Subcutaneous abdominal adipose tissue (tissue), 5 donors: ENCODE measurements around the gene PFKFB2.

Source experiments
- H3K27ac ChIP-seq: one replicate; pipeline ENCODE4 v1.7.0; 2013; ENCODE audit warnings: low read depth, mild to moderate bottlenecking, inconsistent platforms, low read length, moderate library complexity
- H3K27me3 ChIP-seq, 5 donors: one replicate each; pipeline ENCODE4 v1.7.0; 2013; ENCODE audit warnings: low read length in 5 of 5, inconsistent platforms in 1 of 5; ENCODE audit not compliant: control insufficient read depth in 5 of 5, insufficient read depth in 4 of 5
- H3K36me3 ChIP-seq, 5 donors: one replicate each; pipeline ENCODE4 v1.7.0; 2013; ENCODE audit warnings: low read length in 5 of 5; ENCODE audit not compliant: control insufficient read depth in 5 of 5, insufficient read depth in 5 of 5
- H3K4me1 ChIP-seq, 5 donors: one replicate each; pipeline ENCODE4 v1.7.0; 2013; ENCODE audit warnings: low read length in 5 of 5, mild to moderate bottlenecking in 3 of 5, moderate library complexity in 1 of 5; ENCODE audit not compliant: control insufficient read depth in 5 of 5, insufficient read depth in 5 of 5
- H3K4me3 ChIP-seq, 5 donors: one replicate each; pipeline ENCODE4 v1.7.0; 2013; ENCODE audit warnings: low read length in 5 of 5, low read depth in 1 of 5
- H3K9ac ChIP-seq, 5 donors: one replicate each; pipeline ENCODE4 v1.7.0; 2013; ENCODE audit warnings: low read length in 5 of 5, mild to moderate bottlenecking in 4 of 5, moderate library complexity in 3 of 5
- H3K9me3 ChIP-seq, 5 donors: one replicate each; pipeline ENCODE4 v1.7.0; 2013; ENCODE audit warnings: low read length in 5 of 5; ENCODE audit not compliant: control insufficient read depth in 5 of 5
- donor health status: healthy.
- donor health status: healthy.
- donor health status: healthy.
- donor health status: healthy.
- donor health status: healthy.

The PFKFB2 gene

GRCh38 chr1:207084232-207084631 is 31.2 kb downstream of the PFKFB2 start:
- no peak overlapping the region for H3K4me3 ChIP-seq
- H3K36me3 ChIP-seq = peaks cover 2 to 7% (median 3%) of the 10 kb centered on the region in 5 donors
- no peaks in the 10 kb centered on the region for H3K27me3 ChIP-seq
- H3K27ac ChIP-seq = no peak overlapping the region
- H3K9me3 ChIP-seq = no peaks in the 10 kb centered on the region
- H3K9ac ChIP-seq = no peak overlapping the region
- no peaks in the 10 kb centered on the region for H3K4me1 ChIP-seq

- Histone ChIP-seq H3K4me3 (no peak overlapping the region), H3K4me1 (no peaks in the 10 kb centered on the region), H3K36me3 (peaks cover 0 to 2% (median 0%) of the 10 kb centered on the region in 5 donors), H3K27ac (no peak overlapping the region), H3K9me3 (no peaks in the 10 kb centered on the region), H3K9ac (no peak overlapping the region), H3K27me3 (no peaks in the 10 kb centered on the region)
Observed at GRCh38 chr1:207084701-207085180, 31.7 kb downstream of the PFKFB2 start.

GRCh38 chr1:207085887-207086286 is 32.8 kb downstream of the PFKFB2 start:
- no peaks in the 10 kb centered on the region for H3K9me3 ChIP-seq
- no peak overlapping the region for H3K27ac ChIP-seq
- no peak overlapping the region for H3K9ac ChIP-seq
- no peak overlapping the region for H3K4me3 ChIP-seq
- H3K36me3 ChIP-seq = no peaks in the 10 kb centered on the region
- H3K4me1 ChIP-seq = no peaks in the 10 kb centered on the region
- no peaks in the 10 kb centered on the region for H3K27me3 ChIP-seq

- Histone ChIP-seq H3K4me1 (peaks cover 0 to 3% (median 0%) of the 10 kb centered on the region in 5 donors), H3K36me3 (no peaks in the 10 kb centered on the region), H3K9me3 (no peaks in the 10 kb centered on the region), H3K4me3 (no peak overlapping the region), H3K27ac (no peak overlapping the region), H3K27me3 (no peaks in the 10 kb centered on the region), H3K9ac (no peak overlapping the region)
Observed at GRCh38 chr1:207088161-207088560, 35.1 kb downstream of the PFKFB2 start.

GRCh38 chr1:207088701-207089626 is 35.9 kb downstream of the PFKFB2 start, which contains the start of gene C4BPB:
Gene C4BPB, plus strand, starts transcription at chr1:207088860. Its CDS starts 672 bp downstream, at chr1:207089532.
- Histone ChIP-seq H3K27ac (no peak within 1 kb of the TSS), H3K9me3 (no peaks in the 10 kb centered on the region), H3K36me3 (no peaks in the 10 kb centered on the region), H3K9ac (no peak within 1 kb of the TSS), H3K4me3 (peak within 1 kb of the TSS in 2 of 5 donors; percentile 16 to 17), H3K27me3 (no peaks in the 10 kb centered on the region), H3K4me1 (peaks cover 0 to 3% (median 0%) of the 10 kb centered on the region in 5 donors)

- Histone ChIP-seq H3K27me3 (no peaks in the 10 kb centered on the region), H3K4me3 (peak overlapping the region in 1 of 5 donors; percentile 16), H3K9me3 (no peaks in the 10 kb centered on the region), H3K27ac (no peak overlapping the region), H3K36me3 (no peaks in the 10 kb centered on the region), H3K4me1 (peaks cover 0 to 3% (median 0%) of the 10 kb centered on the region in 5 donors), H3K9ac (no peak overlapping the region)
Observed at GRCh38 chr1:207089627-207090355, 36.7 kb downstream of the PFKFB2 start.

- Histone ChIP-seq H3K4me1 (peaks cover 0 to 3% (median 0%) of the 10 kb centered on the region in 5 donors), H3K36me3 (no peaks in the 10 kb centered on the region), H3K9me3 (no peaks in the 10 kb centered on the region), H3K27ac (no peak overlapping the region), H3K4me3 (no peak overlapping the region), H3K9ac (no peak overlapping the region), H3K27me3 (no peaks in the 10 kb centered on the region)
Observed at GRCh38 chr1:207091200-207091908, 38.3 kb downstream of the PFKFB2 start.

GRCh38 chr1:207093944-207094343 is 40.9 kb downstream of the PFKFB2 start:
- H3K4me3 ChIP-seq = no peak overlapping the region
- H3K4me1 ChIP-seq = peaks cover 0 to 3% (median 0%) of the 10 kb centered on the region in 5 donors
- no peak overlapping the region for H3K9ac ChIP-seq
- H3K27me3 ChIP-seq = no peaks in the 10 kb centered on the region
- H3K9me3 ChIP-seq = no peaks in the 10 kb centered on the region
- no peaks in the 10 kb centered on the region for H3K36me3 ChIP-seq
- no peak overlapping the region for H3K27ac ChIP-seq

- no peak overlapping the region for H3K27ac ChIP-seq
- no peaks in the 10 kb centered on the region for H3K36me3 ChIP-seq
- no peak overlapping the region for H3K9ac ChIP-seq
- no peak overlapping the region for H3K4me3 ChIP-seq
- H3K4me1 ChIP-seq = no peaks in the 10 kb centered on the region
- H3K27me3 ChIP-seq = no peaks in the 10 kb centered on the region
- no peaks in the 10 kb centered on the region for H3K9me3 ChIP-seq
Observed at GRCh38 chr1:207097871-207098324, 44.8 kb downstream of the PFKFB2 start.
